Hepatocyte (in vitro differentiated cells): ENCODE measurements around the gene CDH4. TPM values are rescaled to one million over a fixed set of nuclear protein-coding genes. Genes with fewer than 3 reads are reported as not detected.

Experiments
- DNase-seq: peaks from one replicate; pipeline ENCODE4 v3.0.0-alpha.2; 2016; ENCODE audit warnings: low spot score
- H2AFZ ChIP-seq: fragments of 200-600 bp; sonication (generic); 2 replicates; pipeline ENCODE4 v1.6.0; 2016; ENCODE audit warnings: antibody characterized with exemption, mild to moderate bottlenecking
- H3K27ac ChIP-seq: fragments of 200-600 bp; sonication (generic); 2 replicates; pipeline ENCODE4 v1.5.1; 2016; ENCODE audit warnings: mild to moderate bottlenecking
- H3K27me3 ChIP-seq: fragments of 200-600 bp; sonication (generic); 2 replicates; pipeline ENCODE4 v1.6.1; 2016
- H3K36me3 ChIP-seq: fragments of 200-600 bp; sonication (generic); replicated peaks from 2 replicates; pipeline ENCODE4 v1.5.1; 2016; ENCODE audit warnings: low read depth; ENCODE audit not compliant: insufficient read depth
- H3K4me1 ChIP-seq: fragments of 200-600 bp; sonication (generic); 2 replicates; pipeline ENCODE4 v1.5.1; 2016; ENCODE audit warnings: mild to moderate bottlenecking, moderate library complexity; ENCODE audit not compliant: insufficient read depth
- H3K4me2 ChIP-seq: fragments of 200-600 bp; sonication (generic); 2 replicates; pipeline ENCODE4 v1.6.0; 2016
- H3K4me3 ChIP-seq: fragments of 200-600 bp; sonication (generic); 2 replicates; pipeline ENCODE4 v1.5.1; 2016; ENCODE audit warnings: mild to moderate bottlenecking
- H3K79me2 ChIP-seq: fragments of 200-600 bp; sonication (generic); 2 replicates; pipeline ENCODE4 v1.6.0; 2017; ENCODE audit warnings: mild to moderate bottlenecking
- H3K9me2 ChIP-seq: fragments of 200-600 bp; sonication (generic); replicated peaks from 2 replicates; pipeline ENCODE4 v1.6.0; 2017; ENCODE audit warnings: mild to moderate bottlenecking; ENCODE audit not compliant: insufficient read depth
- H3K9me3 ChIP-seq: fragments of 200-600 bp; sonication (generic); 2 replicates; pipeline ENCODE4 v1.5.1; 2016; ENCODE audit warnings: low read depth, mild to moderate bottlenecking
- H4K20me1 ChIP-seq: fragments of 200-600 bp; sonication (generic); 2 replicates; pipeline ENCODE4 v1.6.0; 2016; ENCODE audit warnings: mild to moderate bottlenecking; ENCODE audit not compliant: insufficient read depth, poor library complexity, severe bottlenecking
- EZH2 ChIP-seq: fragments of 200-600 bp; sonication (generic); IDR thresholded peaks from 2 replicates; pipeline ENCODE4 v1.6.1; 2016; ENCODE audit warnings: antibody characterized with exemption, mild to moderate bottlenecking, borderline replicate concordance
- EZH2phosphoT487 ChIP-seq: fragments of 200-600 bp; sonication (generic); IDR thresholded peaks from one replicate; pipeline ENCODE4 v1.6.1; 2018; ENCODE audit warnings: antibody characterized with exemption, mild to moderate bottlenecking, low read depth, moderate library complexity; ENCODE audit not compliant: unreplicated experiment, severe bottlenecking
- WGBS: methylation state at CpG from one replicate; pipeline ENCODE4 v1.1.6; 2016; ENCODE audit warnings: low lambda C conversion rate; ENCODE audit errors: missing lambda C conversion rate; 5-methylcytosine and 5-hydroxymethylcytosine counted together
- polyA plus RNA-seq: library from polyadenylated mRNA; unstranded; fragments of >200 nt; fragmentation: Nextera tagmentation; extraction: Ambion mirVana; gene quantifications from 2 replicates; pipeline ENCODE4 v1.2.1, GENCODE V29; 2016
- total RNA-seq: library from RNA; depleted of rRNA; stranded (reverse); fragments of >200 nt; gene quantifications from 2 replicates; pipeline ENCODE4 v1.2.3, GENCODE V29; 2014
- TF ChIP-seq, protein P1 (sequence below): fragments of 200-600 bp; sonication (generic); IDR thresholded peaks from 2 replicates; pipeline ENCODE4 v1.5.1; 2016; ENCODE audit warnings: antibody characterized with exemption, mild to moderate bottlenecking; ENCODE audit not compliant: poor library complexity

Gene CDH4
- total and polyA plus RNA-seq, 2 experiments from 2014 or later, result 0.53 to 0.73 TPM

DNA sequence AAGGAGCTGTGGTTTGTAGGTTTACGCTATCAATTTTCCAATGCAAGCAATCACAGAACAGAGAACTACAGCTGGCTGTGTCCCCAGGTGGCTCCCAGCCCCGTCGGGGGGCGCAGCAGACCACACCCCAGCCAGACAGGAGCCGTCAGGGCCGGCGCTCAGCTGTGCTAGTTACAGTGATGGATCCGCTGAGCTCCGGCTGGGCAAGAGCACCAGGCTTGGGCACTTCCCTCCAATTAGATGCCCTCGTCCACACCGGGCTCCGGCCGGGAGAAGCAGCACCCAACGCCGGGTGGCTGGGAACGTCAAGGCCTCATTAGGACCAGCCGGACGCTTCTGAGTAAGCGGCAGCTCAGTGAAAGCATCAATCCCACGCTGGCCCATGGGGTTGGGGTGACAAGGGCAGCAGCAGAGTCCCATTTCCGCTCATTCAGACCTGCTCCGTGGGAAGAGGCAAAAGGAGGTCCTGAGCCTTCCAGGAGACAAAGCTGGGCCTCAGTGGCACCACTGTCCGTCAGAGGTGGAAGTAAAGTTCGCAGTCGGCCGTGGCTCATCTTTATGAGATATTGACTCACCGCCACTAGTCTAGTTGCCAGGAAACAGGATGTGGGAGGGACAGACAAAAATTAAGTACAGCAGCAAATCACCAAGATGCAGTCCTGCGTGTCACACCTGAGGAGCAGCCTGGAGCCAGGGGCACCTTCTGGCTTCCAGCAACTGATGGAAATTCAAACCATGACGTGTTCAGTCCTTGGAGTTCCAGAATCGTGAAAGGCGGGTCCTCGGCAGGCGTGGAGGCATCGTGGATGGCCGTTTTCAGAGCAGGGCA lies 649.5 kb downstream of the CDH4 start:
- Histone ChIP-seq H3K4me2 (no peak overlapping the region), H3K79me2 (no peaks in the 10 kb centered on the region), H3K4me1 (no peaks in the 10 kb centered on the region), H4K20me1 (no peaks in the 10 kb centered on the region), H2AFZ (no peak overlapping the region), H3K27me3 (no peaks in the 10 kb centered on the region), H3K36me3 (no peaks in the 10 kb centered on the region), H3K4me3 (no peak overlapping the region), H3K27ac (no peak overlapping the region), H3K9me2 (no peaks in the 10 kb centered on the region), H3K9me3 (no peaks in the 10 kb centered on the region)
- no peak for DNase-seq
- TF ChIP-seq EZH2phosphoT487, result no peak
- TF ChIP-seq, protein P1, sequence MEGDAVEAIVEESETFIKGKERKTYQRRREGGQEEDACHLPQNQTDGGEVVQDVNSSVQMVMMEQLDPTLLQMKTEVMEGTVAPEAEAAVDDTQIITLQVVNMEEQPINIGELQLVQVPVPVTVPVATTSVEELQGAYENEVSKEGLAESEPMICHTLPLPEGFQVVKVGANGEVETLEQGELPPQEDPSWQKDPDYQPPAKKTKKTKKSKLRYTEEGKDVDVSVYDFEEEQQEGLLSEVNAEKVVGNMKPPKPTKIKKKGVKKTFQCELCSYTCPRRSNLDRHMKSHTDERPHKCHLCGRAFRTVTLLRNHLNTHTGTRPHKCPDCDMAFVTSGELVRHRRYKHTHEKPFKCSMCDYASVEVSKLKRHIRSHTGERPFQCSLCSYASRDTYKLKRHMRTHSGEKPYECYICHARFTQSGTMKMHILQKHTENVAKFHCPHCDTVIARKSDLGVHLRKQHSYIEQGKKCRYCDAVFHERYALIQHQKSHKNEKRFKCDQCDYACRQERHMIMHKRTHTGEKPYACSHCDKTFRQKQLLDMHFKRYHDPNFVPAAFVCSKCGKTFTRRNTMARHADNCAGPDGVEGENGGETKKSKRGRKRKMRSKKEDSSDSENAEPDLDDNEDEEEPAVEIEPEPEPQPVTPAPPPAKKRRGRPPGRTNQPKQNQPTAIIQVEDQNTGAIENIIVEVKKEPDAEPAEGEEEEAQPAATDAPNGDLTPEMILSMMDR, result no peak
- TF ChIP-seq EZH2, result no peak
- 81% methylated on average over 35 of the region's 35 CpGs for WGBS

DNA sequence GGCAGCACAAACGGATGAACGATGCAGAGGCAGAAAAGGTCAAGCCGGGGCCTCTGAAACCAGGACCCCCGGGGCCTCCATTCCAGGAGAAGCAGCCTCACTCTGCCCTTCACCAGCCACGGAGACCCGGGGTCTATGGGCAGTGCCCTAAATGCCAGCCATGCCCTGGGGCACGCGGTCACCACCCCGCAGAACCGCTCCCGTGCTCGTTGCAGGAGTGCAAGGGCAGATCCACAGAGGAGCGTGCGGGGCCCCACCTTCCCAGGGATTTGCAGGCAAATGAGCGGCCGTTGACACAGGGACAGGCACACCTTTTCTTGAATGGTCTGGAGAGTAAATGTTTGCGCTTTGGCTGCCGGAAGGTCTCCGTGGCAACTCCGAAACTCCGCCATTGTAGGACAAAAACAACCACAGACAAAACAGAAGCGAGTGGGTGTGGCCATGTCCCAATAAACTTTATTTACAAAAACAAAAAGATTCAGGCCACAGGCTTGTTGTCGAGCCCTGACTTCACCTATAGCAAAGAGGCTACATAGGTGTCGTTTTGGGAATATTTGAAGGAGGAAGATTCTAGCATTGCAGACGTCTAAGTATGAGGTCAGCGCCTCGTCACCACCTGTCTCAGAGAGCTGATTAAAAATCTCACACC lies 650.3 kb downstream of the CDH4 start:
- H3K9me3 ChIP-seq, result no peaks in the 10 kb centered on the region
- TF ChIP-seq EZH2 (no peak), EZH2phosphoT487 (no peak)
- no peak overlapping the region for H3K27ac ChIP-seq
- 82% methylated on average over 26 of the region's 27 CpGs for WGBS
- no peaks in the 10 kb centered on the region for H3K27me3 ChIP-seq
- H3K4me1 ChIP-seq, result no peaks in the 10 kb centered on the region
- no peaks in the 10 kb centered on the region for H3K36me3 ChIP-seq
- H3K4me2 ChIP-seq, result no peak overlapping the region
- DNase-seq, result no peak
- no peak overlapping the region for H3K4me3 ChIP-seq
- no peaks in the 10 kb centered on the region for H3K9me2 ChIP-seq
- H4K20me1 ChIP-seq, result no peaks in the 10 kb centered on the region
- H3K79me2 ChIP-seq, result no peaks in the 10 kb centered on the region
- H2AFZ ChIP-seq, result no peak overlapping the region

DNA sequence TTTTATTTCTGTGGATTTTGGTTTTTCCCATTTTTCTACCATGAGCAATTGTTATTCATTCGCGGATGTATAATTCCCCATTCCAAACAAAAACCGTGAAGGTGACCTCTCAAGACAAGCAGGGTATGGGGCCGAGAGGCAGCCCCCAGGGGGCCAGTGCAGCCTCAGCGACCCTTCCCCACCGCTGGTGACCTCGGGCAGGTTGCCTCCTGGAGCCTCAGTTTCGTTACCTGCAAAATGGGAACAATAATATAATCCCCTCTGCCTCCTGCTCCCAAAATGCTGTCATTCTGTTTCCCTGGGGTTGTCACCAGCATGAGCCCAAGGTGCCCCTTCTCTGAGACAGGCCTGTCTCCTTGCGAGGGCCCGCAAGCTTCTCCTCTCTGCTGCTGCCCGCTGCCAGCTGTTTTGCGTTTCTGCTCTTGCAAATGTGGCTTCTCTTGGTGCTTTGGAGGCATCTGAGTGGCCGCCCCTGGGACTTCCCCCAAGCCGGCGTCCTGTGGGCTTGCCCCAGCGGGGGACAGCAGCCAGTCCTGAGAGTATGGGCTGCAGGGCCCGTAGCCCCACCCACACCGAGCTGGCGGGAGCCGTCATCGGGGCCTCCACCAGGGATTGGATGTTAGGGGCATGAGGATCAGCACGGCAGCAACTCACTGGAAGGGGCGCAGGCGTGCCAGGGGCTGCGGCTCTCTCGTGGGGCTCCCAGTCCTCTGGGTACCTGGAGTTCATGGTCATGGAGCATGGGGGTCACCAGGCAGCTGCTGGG lies 651.7 kb downstream of the CDH4 start:
- Histone ChIP-seq H3K36me3 (no peaks in the 10 kb centered on the region), H3K79me2 (no peaks in the 10 kb centered on the region), H3K9me2 (no peaks in the 10 kb centered on the region), H3K27ac (no peak overlapping the region), H3K27me3 (no peaks in the 10 kb centered on the region), H3K4me3 (no peak overlapping the region), H3K4me2 (no peak overlapping the region), H4K20me1 (no peaks in the 10 kb centered on the region), H2AFZ (no peak overlapping the region), H3K4me1 (no peaks in the 10 kb centered on the region), H3K9me3 (no peaks in the 10 kb centered on the region)
- 88% methylated on average over 26 of the region's 26 CpGs for WGBS
- no peak for TF ChIP-seq EZH2phosphoT487
- TF ChIP-seq, protein P1, result no peak
- no peak for TF ChIP-seq EZH2
- no peak for DNase-seq

DNA sequence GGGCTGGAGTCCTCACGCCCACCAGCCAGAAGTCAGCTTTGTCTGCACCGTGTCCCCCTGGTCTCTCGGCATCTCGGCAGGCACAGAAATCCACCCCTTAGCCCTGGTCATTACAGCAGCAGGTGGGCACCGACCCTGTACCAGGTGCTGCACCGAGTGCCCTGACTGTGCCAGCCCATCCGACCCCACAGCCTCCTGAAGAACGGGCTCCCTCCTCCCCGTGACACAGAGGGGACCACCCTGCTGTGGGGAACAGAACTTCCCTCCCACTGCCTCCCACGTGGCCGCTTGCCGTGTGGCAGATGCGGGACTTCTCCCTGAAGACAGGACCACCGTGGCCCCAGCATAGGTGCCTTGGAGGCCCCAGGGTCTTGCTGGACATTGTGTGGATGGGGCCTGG lies 652.4 kb downstream of the CDH4 start:
- Histone ChIP-seq H3K9me3 (no peaks in the 10 kb centered on the region), H3K4me1 (no peaks in the 10 kb centered on the region), H4K20me1 (no peaks in the 10 kb centered on the region), H3K36me3 (no peaks in the 10 kb centered on the region), H3K79me2 (no peaks in the 10 kb centered on the region), H3K27me3 (no peaks in the 10 kb centered on the region), H3K9me2 (no peaks in the 10 kb centered on the region), H3K27ac (no peak overlapping the region), H3K4me3 (no peak overlapping the region), H2AFZ (no peak overlapping the region), H3K4me2 (no peak overlapping the region)
- 93% methylated on average over 14 of the region's 14 CpGs for WGBS
- TF ChIP-seq, protein P1, result no peak
- TF ChIP-seq EZH2, result no peak
- TF ChIP-seq EZH2phosphoT487, result no peak
- no peak for DNase-seq
